Lower lobe of right lung (tissue), 2 donors: ENCODE results near the gene UTP20. TPM values are rescaled to one million over a fixed set of nuclear protein-coding genes. Genes with fewer than 3 reads are reported as not detected.

Experiments used
- ATAC-seq, 2 donors: fragments of 200-7000 bp; cut with Tn5 transposase; one replicate each; pipeline ENCODE4 v1.9.1; 2020 to 2022; ENCODE audit warnings: mild to moderate bottlenecking in 2 of 2, moderate library complexity in 2 of 2
- DNase-seq: peaks from one replicate; pipeline ENCODE4 v3.0.0-alpha.2; 2020
- H3K27ac ChIP-seq: fragments of 200-600 bp; one replicate; pipeline ENCODE4 v1.8.0; 2022
- H3K27me3 ChIP-seq: fragments of 200-600 bp; one replicate; pipeline ENCODE4 v1.8.0; 2022; ENCODE audit warnings: low read depth
- H3K36me3 ChIP-seq: fragments of 200-600 bp; one replicate; pipeline ENCODE4 v1.8.0; 2022; ENCODE audit warnings: mild to moderate bottlenecking
- H3K4me1 ChIP-seq: fragments of 200-600 bp; one replicate; pipeline ENCODE4 v1.8.0; 2022
- H3K4me3 ChIP-seq: fragments of 200-600 bp; one replicate; pipeline ENCODE4 v1.8.0; 2022; ENCODE audit warnings: mild to moderate bottlenecking
- H3K9me3 ChIP-seq: fragments of 200-600 bp; one replicate; pipeline ENCODE4 v1.8.0; 2022
- intact Hi-C: fragments of 100-400 bp; cut with DNase I; formaldehyde crosslinking; loops from one replicate; pipeline ENCODE4 v1.11.0; 2022
- total RNA-seq: library from RNA; stranded (reverse); fragmentation: NEBNext Ultra II Directional; extraction: Animal tissue kit (Norgen Biotek cat#: 25700); gene quantifications from one replicate; pipeline ENCODE4 v1.2.1, GENCODE V29; 2021
- TF ChIP-seq, protein P1 (sequence below): fragments of 200-600 bp; IDR thresholded peaks from one replicate; pipeline ENCODE4 v1.8.0; 2022; ENCODE audit warnings: antibody characterized with exemption, mild to moderate bottlenecking
- donor health status: DM: no; HTN: yes; CAD: no; lungs with severe emphysema.

The UTP20 gene
- total RNA-seq, 1 donor from 2014 or later: 16.1 TPM

DNA sequence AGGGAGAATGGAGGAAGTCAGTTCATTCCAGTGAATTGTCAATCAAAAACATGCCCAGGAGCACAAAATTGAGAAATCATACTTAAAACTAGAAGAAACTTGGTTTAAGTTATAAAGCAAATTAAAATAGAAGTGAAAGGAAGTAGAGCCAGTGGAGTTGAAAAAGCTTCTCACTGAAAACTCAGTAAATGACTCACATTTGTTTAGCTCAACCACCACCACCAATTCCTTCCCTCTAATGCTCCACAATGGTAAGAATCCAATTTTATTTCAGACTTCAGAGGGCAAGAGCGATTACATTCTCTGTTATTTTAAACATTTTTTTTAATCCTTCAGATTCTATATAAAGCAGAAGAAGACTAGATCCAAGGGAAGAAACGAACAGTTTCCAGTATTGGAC lies 19.4 kb downstream of the UTP20 start:
- no peaks in the 10 kb centered on the region for H3K9me3 ChIP-seq
- no peaks in the 10 kb centered on the region for H3K4me1 ChIP-seq
- no peak overlapping the region for H3K27ac ChIP-seq
- no peak for DNase-seq
- intact Hi-C loops: no loop called here
- H3K4me3 ChIP-seq: no peak overlapping the region
- peaks cover 94% of the 10 kb centered on the region for H3K36me3 ChIP-seq
- TF ChIP-seq, protein P1, sequence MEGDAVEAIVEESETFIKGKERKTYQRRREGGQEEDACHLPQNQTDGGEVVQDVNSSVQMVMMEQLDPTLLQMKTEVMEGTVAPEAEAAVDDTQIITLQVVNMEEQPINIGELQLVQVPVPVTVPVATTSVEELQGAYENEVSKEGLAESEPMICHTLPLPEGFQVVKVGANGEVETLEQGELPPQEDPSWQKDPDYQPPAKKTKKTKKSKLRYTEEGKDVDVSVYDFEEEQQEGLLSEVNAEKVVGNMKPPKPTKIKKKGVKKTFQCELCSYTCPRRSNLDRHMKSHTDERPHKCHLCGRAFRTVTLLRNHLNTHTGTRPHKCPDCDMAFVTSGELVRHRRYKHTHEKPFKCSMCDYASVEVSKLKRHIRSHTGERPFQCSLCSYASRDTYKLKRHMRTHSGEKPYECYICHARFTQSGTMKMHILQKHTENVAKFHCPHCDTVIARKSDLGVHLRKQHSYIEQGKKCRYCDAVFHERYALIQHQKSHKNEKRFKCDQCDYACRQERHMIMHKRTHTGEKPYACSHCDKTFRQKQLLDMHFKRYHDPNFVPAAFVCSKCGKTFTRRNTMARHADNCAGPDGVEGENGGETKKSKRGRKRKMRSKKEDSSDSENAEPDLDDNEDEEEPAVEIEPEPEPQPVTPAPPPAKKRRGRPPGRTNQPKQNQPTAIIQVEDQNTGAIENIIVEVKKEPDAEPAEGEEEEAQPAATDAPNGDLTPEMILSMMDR: no peak
- no peaks in the 10 kb centered on the region for H3K27me3 ChIP-seq
- ATAC-seq: no peak

DNA sequence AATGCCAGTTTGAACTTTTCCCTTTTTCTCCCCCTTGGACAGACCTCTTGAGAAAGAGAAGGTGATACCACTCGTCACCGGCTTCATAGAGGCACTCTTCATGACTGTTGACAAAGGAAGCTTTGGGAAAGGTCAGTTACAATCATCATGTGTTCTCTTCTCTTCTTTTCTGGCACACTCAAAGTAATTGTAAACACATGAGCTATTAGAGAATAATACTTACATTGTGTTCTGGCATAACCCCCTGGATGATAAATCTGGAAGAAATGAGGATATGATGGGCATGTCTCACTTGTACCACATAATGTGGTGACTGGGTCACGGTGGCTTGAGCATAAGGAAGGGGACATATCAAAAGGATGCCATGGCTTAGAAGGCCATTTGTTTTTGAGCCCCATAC lies 20.0 kb downstream of the UTP20 start:
- no peak overlapping the region for H3K4me3 ChIP-seq
- no peak for DNase-seq

DNA sequence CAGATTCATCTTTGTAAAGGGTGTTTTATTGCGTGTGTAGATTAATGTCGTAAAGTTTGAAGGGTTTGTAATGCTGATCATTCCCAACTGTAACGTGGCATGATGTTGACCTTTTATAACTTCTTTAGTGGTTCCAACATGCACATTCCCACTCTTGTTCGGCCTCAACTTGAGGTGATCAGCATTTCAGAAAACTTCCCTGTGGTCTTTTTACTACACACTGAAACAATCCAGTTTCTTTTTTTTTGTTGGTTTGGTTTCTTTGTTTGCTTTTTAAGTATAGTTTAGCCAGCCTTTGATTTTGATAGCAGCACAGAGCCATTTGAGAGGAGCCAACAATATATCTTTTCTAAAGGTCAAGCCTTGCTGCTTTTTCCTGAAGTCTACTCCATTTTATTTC lies 22.8 kb downstream of the UTP20 start:
- no peaks in the 10 kb centered on the region for H3K27me3 ChIP-seq
- no peak overlapping the region for H3K4me3 ChIP-seq
- no peak for ATAC-seq
- no peaks in the 10 kb centered on the region for H3K4me1 ChIP-seq
- H3K27ac ChIP-seq: no peak overlapping the region
- peaks cover 90% of the 10 kb centered on the region for H3K36me3 ChIP-seq
- DNase-seq: no peak
- TF ChIP-seq, protein P1: no peak
- H3K9me3 ChIP-seq: no peaks in the 10 kb centered on the region
- intact Hi-C loops: no loop called here

More for the DNA sequence above, 20.0 kb downstream of the UTP20 start:
- ATAC-seq: no peak
- Histone ChIP-seq H3K36me3 (peaks cover 94% of the 10 kb centered on the region), H3K9me3 (no peaks in the 10 kb centered on the region), H3K27me3 (no peaks in the 10 kb centered on the region), H3K4me1 (no peaks in the 10 kb centered on the region), H3K27ac (no peak overlapping the region)
- intact Hi-C loops: no loop called here
- TF ChIP-seq, protein P1: no peak

DNA sequence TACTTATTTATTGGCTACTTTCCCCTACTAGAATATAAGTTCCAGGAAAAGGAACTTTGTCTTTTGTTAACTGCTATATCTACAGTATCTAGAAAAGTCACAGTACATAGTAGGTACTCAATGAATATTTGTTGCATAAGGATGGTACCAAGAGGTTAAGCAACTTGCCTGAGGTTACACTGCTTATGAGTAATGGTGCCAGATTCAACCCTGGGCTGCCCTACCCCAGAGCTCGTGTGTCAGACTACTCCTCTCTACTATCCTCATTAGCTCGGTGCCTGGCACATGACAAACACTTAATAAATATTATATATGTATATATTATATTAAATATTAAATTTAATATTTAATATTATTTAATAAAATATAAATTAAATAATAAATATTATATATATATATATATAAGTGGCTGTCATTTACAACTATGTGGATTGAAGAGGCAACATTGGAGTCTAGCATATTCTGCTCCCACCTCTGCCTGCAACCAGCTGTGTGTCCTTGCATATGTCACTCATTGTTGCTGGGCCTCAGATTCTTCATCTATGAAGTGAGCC lies 25.4 kb downstream of the UTP20 start:
- TF ChIP-seq, protein P1: no peak
- intact Hi-C loops: no loop called here

DNA sequence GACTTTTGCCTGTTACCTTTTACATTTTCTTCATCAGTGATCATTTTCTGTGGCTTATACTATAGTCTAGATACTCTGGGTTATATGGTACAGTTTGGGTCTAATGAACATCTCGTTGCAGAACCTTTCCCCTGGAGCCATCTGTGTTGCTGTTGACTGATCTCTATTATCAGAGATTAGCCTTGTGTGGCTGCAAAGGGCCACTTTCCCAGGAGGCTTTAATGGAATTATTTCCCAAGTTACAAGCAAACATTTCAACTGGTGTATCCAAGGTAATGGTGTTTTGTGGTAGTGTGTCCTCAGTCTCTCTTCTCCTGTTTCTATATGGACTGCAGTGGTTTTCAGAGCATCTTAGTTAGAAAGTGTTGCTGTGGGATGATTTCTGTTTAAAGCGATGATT lies 25.9 kb downstream of the UTP20 start:
- TF ChIP-seq, protein P1: no peak
- no peak for DNase-seq
- Histone ChIP-seq H3K27ac (no peak overlapping the region), H3K9me3 (no peaks in the 10 kb centered on the region), H3K4me3 (no peak overlapping the region), H3K36me3 (peaks cover 91% of the 10 kb centered on the region), H3K27me3 (no peaks in the 10 kb centered on the region), H3K4me1 (no peaks in the 10 kb centered on the region)
- intact Hi-C loops: no loop called here
- no peak for ATAC-seq

More for the DNA sequence above, 25.4 kb downstream of the UTP20 start:
- Histone ChIP-seq H3K36me3 (peaks cover 93% of the 10 kb centered on the region), H3K27me3 (no peaks in the 10 kb centered on the region), H3K9me3 (no peaks in the 10 kb centered on the region), H3K4me3 (no peak overlapping the region), H3K4me1 (no peaks in the 10 kb centered on the region), H3K27ac (no peak overlapping the region)
- no peak for ATAC-seq
- DNase-seq: no peak
